Measurements from ENCODE around the gene FAM13A.
A peak's percentile ranks its signal among the peaks of the same experiment; 100 is the strongest.
"Not testable (repeated sequence)": the region's sequence is repeated elsewhere in the genome, so short reads cannot be mapped to it uniquely, and the experiment has no call there.

The FAM13A gene

DNA sequence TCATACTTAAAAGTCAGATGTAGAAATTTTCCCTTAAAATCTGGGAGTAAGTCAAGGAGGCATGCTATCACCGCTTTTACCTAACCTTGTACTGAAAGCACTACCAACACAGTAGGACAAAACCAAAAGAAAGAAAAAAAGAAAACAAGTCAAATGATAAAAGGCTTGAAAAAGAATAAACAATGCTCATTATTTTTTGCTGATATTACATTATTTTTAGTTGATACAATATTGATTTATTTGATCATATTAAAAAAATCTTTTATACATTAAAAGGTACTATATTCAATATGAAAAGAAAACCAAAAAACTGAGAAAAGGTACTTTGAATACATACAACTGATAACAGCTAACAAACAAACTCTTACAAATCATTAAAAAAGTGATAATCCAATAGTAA, 164.3 kb downstream of the FAM13A start:
- TF ChIP-seq MAX (IDR thresholded peaks at IDR 0.05; ENCODE audit: low read depth, low read length), result no peak
- no peak for TF ChIP-seq POLR2A (IDR thresholded peaks at IDR 0.05; ENCODE audit: extremely low read depth, insufficient read length)
- TF ChIP-seq MYC (IDR thresholded peaks at IDR 0.05; ENCODE audit: low read depth, low read length), result no peak
- no peak for DNase-seq (ENCODE audit: low read depth)
- H3K4me3 ChIP-seq (ENCODE audit: low read depth, low read length), result no peak overlapping the region

DNA sequence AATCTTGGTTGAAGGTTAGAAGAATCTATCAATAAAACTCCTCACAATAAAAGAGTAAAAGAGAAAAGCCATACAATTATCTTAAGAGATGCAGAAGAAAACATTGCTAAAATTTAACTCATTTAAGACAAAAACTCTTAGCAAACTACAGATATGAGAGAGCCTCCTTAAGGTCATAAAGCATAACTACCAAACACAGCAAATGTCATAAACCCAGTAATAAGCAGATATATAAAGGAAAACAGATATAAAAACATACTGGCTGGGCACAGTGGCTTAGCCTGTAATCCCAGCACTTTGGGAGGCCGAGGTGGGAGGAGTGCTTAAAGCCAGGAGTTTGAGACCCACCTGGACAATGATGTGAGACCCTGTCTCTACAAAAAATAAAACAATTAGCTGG, 165.3 kb downstream of the FAM13A start:
- no peak for TF ChIP-seq MAX (IDR thresholded peaks at IDR 0.05; ENCODE audit: low read depth, low read length)
- TF ChIP-seq MYC (IDR thresholded peaks at IDR 0.05; ENCODE audit: low read depth, low read length), result no peak
- TF ChIP-seq POLR2A (IDR thresholded peaks at IDR 0.05; ENCODE audit: extremely low read depth, insufficient read length), result no peak
- TF ChIP-seq, protein P1, sequence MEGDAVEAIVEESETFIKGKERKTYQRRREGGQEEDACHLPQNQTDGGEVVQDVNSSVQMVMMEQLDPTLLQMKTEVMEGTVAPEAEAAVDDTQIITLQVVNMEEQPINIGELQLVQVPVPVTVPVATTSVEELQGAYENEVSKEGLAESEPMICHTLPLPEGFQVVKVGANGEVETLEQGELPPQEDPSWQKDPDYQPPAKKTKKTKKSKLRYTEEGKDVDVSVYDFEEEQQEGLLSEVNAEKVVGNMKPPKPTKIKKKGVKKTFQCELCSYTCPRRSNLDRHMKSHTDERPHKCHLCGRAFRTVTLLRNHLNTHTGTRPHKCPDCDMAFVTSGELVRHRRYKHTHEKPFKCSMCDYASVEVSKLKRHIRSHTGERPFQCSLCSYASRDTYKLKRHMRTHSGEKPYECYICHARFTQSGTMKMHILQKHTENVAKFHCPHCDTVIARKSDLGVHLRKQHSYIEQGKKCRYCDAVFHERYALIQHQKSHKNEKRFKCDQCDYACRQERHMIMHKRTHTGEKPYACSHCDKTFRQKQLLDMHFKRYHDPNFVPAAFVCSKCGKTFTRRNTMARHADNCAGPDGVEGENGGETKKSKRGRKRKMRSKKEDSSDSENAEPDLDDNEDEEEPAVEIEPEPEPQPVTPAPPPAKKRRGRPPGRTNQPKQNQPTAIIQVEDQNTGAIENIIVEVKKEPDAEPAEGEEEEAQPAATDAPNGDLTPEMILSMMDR (IDR thresholded peaks at IDR 0.05; ENCODE audit: low read depth, low read length), result no peak
- DNase-seq (ENCODE audit: low read depth), result no peak
- H3K4me3 ChIP-seq (ENCODE audit: low read depth, low read length), result no peak overlapping the region

DNA sequence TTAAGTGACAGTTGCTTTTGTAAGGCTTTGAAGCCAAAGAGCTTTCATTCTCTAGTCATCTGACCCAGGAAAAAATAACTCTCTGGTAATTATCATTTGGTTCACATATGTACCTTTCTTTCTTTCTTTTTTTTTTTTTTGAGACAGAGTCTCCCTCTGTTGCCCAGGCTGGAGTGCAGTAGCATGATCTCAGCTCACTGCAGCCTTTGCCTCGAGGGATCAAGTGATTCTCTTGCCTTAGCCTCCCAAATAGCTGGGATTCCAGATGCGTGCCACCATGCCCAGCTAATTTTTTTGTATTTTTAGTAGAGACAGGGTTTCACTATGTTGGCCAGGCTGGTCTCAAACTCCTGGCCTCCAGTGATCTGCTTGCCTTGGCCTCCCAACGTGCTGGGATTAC, 169.6 kb downstream of the FAM13A start:
- H3K4me3 ChIP-seq (ENCODE audit: low read depth, low read length); DNase-seq (ENCODE audit: low read depth): not testable (repeated sequence)

DNA sequence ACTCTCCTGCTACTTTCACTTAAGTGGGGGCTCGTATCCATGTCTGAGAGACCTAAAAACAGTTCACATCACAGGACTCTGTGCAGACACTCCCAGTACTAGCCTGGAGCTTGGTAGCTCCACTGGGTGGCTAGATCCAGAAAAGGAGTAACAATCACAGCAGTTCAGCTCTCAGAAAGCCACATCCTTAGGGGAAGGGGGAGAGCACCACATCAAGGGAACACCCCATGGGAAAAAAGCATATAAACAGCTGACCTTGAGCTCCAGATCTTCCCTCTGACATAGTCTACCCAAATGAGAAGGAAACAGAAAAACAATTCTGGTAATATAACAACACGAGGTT, 175.8 kb downstream of the FAM13A start:
- no peak overlapping the region for H3K4me3 ChIP-seq (ENCODE audit: low read depth, low read length)
- DNase-seq (ENCODE audit: low read depth), result no peak
- TF ChIP-seq MYC (IDR thresholded peaks at IDR 0.05; ENCODE audit: low read depth, low read length) (no peak), MAX (IDR thresholded peaks at IDR 0.05; ENCODE audit: low read depth, low read length) (no peak), POLR2A (IDR thresholded peaks at IDR 0.05; ENCODE audit: extremely low read depth, insufficient read length) (no peak)
- TF ChIP-seq, protein P1 (IDR thresholded peaks at IDR 0.05; ENCODE audit: low read depth, low read length), result no peak

DNA sequence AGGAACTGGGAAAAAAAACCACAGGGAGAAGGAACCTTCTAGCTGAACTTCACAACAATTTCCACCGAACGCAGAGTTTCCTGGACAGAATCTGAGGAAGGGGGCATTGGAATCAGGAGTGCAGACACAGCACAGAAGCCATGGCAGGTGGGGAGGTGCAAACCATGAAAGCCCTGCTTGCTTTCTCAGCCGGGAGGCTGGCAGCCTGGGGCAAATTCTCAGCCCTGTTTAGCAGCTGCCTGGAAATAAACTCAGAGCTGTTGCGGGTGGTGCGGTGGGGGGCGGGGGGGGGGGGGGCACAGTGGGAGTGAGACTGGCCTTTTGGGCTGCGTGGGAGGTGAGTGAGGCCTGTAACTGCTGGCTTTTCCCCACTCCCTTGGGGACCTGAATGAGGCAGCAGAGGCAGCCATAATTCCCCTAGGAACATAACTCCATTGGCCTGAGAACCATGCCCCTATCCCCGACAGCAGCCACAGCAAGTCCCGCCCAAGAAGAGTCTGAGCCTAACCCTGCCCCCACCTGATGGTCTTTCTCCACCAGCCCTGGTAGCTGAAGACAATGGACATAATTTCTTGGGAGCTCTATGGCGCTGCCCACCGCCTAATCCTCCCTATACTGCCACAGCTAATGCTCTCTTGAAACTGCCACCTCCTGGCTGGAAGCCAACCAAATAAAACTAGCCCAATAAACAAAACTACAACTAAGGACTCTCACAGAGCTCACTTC, 176.3 kb downstream of the FAM13A start:
- H3K4me3 ChIP-seq (ENCODE audit: low read depth, low read length), result no peak overlapping the region
- DNase-seq (ENCODE audit: low read depth), result peak; percentile 61
- TF ChIP-seq MYC (IDR thresholded peaks at IDR 0.05; ENCODE audit: low read depth, low read length), result no peak
- no peak for TF ChIP-seq MAX (IDR thresholded peaks at IDR 0.05; ENCODE audit: low read depth, low read length)
- TF ChIP-seq, protein P1 (IDR thresholded peaks at IDR 0.05; ENCODE audit: low read depth, low read length), result no peak
- TF ChIP-seq POLR2A (IDR thresholded peaks at IDR 0.05; ENCODE audit: extremely low read depth, insufficient read length), result no peak

DNA sequence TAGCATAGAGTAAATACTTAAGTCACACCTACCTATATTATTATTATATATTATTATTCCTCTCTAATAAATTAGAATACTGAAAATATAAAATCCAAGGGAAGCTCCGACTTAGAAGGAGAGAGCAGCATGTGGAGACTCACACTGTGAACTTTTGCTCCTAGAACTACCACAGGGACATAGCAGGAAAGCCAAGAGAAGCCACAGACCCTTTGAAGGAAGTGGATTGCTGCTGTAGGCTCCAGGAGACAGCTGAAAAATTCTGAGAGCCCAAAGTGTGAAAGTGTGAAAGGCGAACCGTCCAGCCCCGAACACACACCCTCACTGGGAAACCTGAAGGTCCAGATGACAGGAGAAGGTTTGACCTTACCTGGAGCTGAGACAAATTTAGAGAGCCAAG, 177.0 kb downstream of the FAM13A start:
- DNase-seq (ENCODE audit: low read depth), result no peak
- TF ChIP-seq MAX (IDR thresholded peaks at IDR 0.05; ENCODE audit: low read depth, low read length) (no peak), POLR2A (IDR thresholded peaks at IDR 0.05; ENCODE audit: extremely low read depth, insufficient read length) (no peak), MYC (IDR thresholded peaks at IDR 0.05; ENCODE audit: low read depth, low read length) (no peak)
- TF ChIP-seq, protein P1 (IDR thresholded peaks at IDR 0.05; ENCODE audit: low read depth, low read length), result no peak
- H3K4me3 ChIP-seq (ENCODE audit: low read depth, low read length), result no peak overlapping the region

- DNase-seq (ENCODE audit: low read depth), result no peak
- TF ChIP-seq MAX (IDR thresholded peaks at IDR 0.05; ENCODE audit: low read depth, low read length) (no peak), POLR2A (IDR thresholded peaks at IDR 0.05; ENCODE audit: extremely low read depth, insufficient read length) (no peak), MYC (IDR thresholded peaks at IDR 0.05; ENCODE audit: low read depth, low read length) (no peak)
- TF ChIP-seq, protein P1 (IDR thresholded peaks at IDR 0.05; ENCODE audit: low read depth, low read length), result no peak
- H3K4me3 ChIP-seq (ENCODE audit: low read depth, low read length), result no peak overlapping the region
These were observed 178.3 kb downstream of the FAM13A start for GRCh38 chr4:88878642-88879041.
